ENCODE data around the gene KCNQ1. TPM values are rescaled to one million over a fixed set of nuclear protein-coding genes. Genes with fewer than 3 reads are reported as not detected.

Gene KCNQ1
- total RNA-seq, 1 experiment from 2014 or later = 10.7 TPM

GRCh38 chr11:2808850-2809846 is 364.3 kb downstream of the KCNQ1 start:
- no peaks in the 10 kb centered on the region for H3K4me1 ChIP-seq (ENCODE audit: control insufficient read depth in 1 of 2, insufficient read depth in 2 of 2, low read length in 2 of 2)
- H3K4me2 ChIP-seq (ENCODE audit: low read length) = no peak overlapping the region
- H4K20me1 ChIP-seq (ENCODE audit: insufficient read depth) = no peaks in the 10 kb centered on the region
- no peak overlapping the region for H3K4me3 ChIP-seq (replicated peaks in 1 of 2; ENCODE audit: low read depth in 1 of 2, low read length in 2 of 2)
- RAD21 ChIA-PET (ENCODE audit: low non-redundant PET in 1 of 2, low total read pairs in 2 of 2, uncharacterized antibody in 2 of 2, unreplicated experiment in 2 of 2) = no interaction called here
- H3K9me3 ChIP-seq (ENCODE audit: control insufficient read depth in 1 of 2, insufficient read depth in 1 of 2, low read depth in 1 of 2, low read length in 2 of 2) = peaks cover 6% of the 10 kb centered on the region in 2 experiments; a peak in 2 of 4 replicates
- no peak for TF ChIP-seq SP1 (IDR thresholded peaks at IDR 0.05; ENCODE audit: low read depth)
- TF ChIP-seq FOSL1 (IDR thresholded peaks at IDR 0.05; ENCODE audit: low read depth) = no peak
- no peak for TF ChIP-seq ZBTB33 (IDR thresholded peaks at IDR 0.05; ENCODE audit: extremely low read depth, insufficient replicate concordance, low read length)
- TF ChIP-seq REST (IDR thresholded peaks at IDR 0.05; ENCODE audit: low read depth) = no peak
- no peak for TF ChIP-seq YY1 (IDR thresholded peaks at IDR 0.05; ENCODE audit: extremely low read depth, insufficient replicate concordance, low read depth, low read length)
- no peak for TF ChIP-seq CTCF (IDR thresholded peaks at IDR 0.05 in 2 of 3, conservative IDR thresholded peaks at IDR 0.05 in 1 of 3; ENCODE audit: borderline replicate concordance in 1 of 3, insufficient read depth in 1 of 3, low read depth in 2 of 3, low read length in 2 of 3)
- TF ChIP-seq EZH2 (IDR thresholded peaks at IDR 0.05) = no peak
- TF ChIP-seq CEBPB (IDR thresholded peaks at IDR 0.05; ENCODE audit: low read depth) = no peak
- no peak for TF ChIP-seq CBX3 (IDR thresholded peaks at IDR 0.05; ENCODE audit: low read depth)
- no peak for TF ChIP-seq POLR2A (IDR thresholded peaks at IDR 0.05; ENCODE audit: borderline replicate concordance, extremely low read depth, insufficient read depth, insufficient read length)
- no peak for TF ChIP-seq EZH2phosphoT487 (IDR thresholded peaks at IDR 0.05; ENCODE audit: borderline replicate concordance)
- no peak for TF ChIP-seq ATF3 (IDR thresholded peaks at IDR 0.05)
- TF ChIP-seq ELF1 (IDR thresholded peaks at IDR 0.05; ENCODE audit: borderline replicate concordance, low read depth) = no peak
- TF ChIP-seq SRF (IDR thresholded peaks at IDR 0.05; ENCODE audit: low read depth) = no peak
- no peak for TF ChIP-seq EGR1 (IDR thresholded peaks at IDR 0.05; ENCODE audit: low read depth)
- no peak for TF ChIP-seq POLR2AphosphoS5 (IDR thresholded peaks at IDR 0.05; ENCODE audit: low read depth, low read length)
- TF ChIP-seq ZNF274 (IDR thresholded peaks at IDR 0.05; ENCODE audit: low read depth, low read length) = no peak
- TF ChIP-seq SIN3A (IDR thresholded peaks at IDR 0.05; ENCODE audit: low read depth) = no peak
- no peak overlapping the region for H3K9ac ChIP-seq (ENCODE audit: low read length)
- no peaks in the 10 kb centered on the region for H3K79me2 ChIP-seq (ENCODE audit: insufficient read depth, low read length)
- CTCF ChIA-PET = no interaction called here
- BruUV-seq (replicated peaks) = no TSS peak
- intact Hi-C loops (cut with micrococcal nuclease) = no loop called here
- H3K36me3 ChIP-seq (ENCODE audit: control insufficient read depth in 1 of 2, insufficient read depth in 2 of 2, low read length in 2 of 2) = no peaks in the 10 kb centered on the region
- H3K27me3 ChIP-seq (ENCODE audit: insufficient read depth, low read length) = 0 out of 2 replicates have a peak, but pooled peaks cover 2% of the 10 kb centered on the region
- no peak overlapping the region for H3K27ac ChIP-seq (ENCODE audit: low read depth, low read length)
- ATAC-seq = no peak
- POLR2A ChIA-PET = no interaction called here
- H3K9me2 ChIP-seq (ENCODE audit: insufficient read depth) = no peaks in the 10 kb centered on the region
- no peak for DNase-seq (ENCODE audit: low read depth, low spot score)
- H2AFZ ChIP-seq (ENCODE audit: low read depth, low read length, poor library complexity, severe bottlenecking) = no peak overlapping the region
